Measurements from ENCODE around the gene ZNF223.

Gene ZNF223

DNA sequence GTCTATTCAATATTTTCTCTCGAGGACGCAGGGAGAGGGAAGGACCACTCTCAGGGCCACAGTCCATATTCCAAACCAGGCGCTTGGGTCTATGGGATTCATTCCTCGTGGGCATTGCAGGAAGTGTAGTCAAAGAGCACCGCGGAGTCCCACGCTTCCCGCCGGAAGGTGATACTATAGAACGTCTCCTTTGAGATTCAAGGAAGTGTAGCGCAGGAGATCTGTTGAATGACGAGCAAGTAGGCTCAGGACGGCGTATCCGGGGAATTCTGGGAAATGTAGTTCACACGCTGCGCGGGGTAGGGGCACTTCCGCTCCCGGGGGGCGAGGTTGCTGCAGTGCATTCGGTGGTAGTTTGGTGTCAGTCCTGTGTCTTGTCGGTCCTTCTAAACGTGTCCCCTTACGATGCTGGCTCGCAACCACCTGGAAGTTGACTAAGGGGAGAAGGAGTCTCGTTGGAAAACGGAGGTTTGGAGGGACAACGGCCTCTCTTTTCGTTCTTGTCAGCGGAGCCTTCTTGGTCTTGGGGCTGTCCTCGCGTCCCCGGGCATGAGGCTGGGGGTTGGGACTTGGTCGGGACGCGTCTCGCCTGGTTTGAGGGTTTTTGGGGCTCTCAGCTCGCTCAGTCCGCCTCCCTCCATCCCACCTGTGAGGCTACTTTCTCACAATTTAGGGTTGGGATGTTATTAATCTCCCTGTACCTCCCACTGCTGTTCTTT, 20.1 kb downstream of the ZNF223 start, which contains the start of gene ZNF284:
ZNF284 (plus strand) TSS at position 336 of the 719 bp plus-strand sequence. CDS start 4,231 bp downstream, outside the sequence.
- in situ Hi-C loops (cut with MboI; ENCODE audit: low sequenced_read_pairs), result no loop called here

- in situ Hi-C loops (cut with MboI; ENCODE audit: low sequenced_read_pairs), result no loop called here
Observed at GRCh38 chr19:44072543-44073401, 20.9 kb downstream of the ZNF223 start.

DNA sequence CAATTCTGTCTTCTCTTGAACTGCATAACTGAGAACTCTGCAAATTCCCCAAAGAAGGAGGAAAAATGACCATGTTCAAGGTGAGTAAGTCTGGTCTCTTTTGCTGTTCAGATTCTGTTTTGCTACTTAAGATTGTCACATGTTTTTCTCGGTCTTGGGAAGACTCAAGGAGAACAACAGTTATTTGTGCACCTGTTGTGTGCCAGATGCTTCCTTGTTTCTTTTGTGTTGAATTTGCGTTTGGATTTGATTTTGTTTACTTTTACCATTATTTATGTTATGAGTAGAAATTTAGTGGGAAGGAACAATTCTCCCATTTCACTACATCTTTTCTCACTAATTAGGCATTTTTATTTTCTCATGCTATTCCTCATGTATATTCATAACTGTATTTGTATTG, 24.5 kb downstream of the ZNF223 start:
- in situ Hi-C loops (cut with MboI; ENCODE audit: low sequenced_read_pairs), result no loop called here

GRCh38 chr19:44092108-44092507, 40.3 kb downstream of the ZNF223 start:
- in situ Hi-C loops (cut with MboI; ENCODE audit: low sequenced_read_pairs), result no loop called here

DNA sequence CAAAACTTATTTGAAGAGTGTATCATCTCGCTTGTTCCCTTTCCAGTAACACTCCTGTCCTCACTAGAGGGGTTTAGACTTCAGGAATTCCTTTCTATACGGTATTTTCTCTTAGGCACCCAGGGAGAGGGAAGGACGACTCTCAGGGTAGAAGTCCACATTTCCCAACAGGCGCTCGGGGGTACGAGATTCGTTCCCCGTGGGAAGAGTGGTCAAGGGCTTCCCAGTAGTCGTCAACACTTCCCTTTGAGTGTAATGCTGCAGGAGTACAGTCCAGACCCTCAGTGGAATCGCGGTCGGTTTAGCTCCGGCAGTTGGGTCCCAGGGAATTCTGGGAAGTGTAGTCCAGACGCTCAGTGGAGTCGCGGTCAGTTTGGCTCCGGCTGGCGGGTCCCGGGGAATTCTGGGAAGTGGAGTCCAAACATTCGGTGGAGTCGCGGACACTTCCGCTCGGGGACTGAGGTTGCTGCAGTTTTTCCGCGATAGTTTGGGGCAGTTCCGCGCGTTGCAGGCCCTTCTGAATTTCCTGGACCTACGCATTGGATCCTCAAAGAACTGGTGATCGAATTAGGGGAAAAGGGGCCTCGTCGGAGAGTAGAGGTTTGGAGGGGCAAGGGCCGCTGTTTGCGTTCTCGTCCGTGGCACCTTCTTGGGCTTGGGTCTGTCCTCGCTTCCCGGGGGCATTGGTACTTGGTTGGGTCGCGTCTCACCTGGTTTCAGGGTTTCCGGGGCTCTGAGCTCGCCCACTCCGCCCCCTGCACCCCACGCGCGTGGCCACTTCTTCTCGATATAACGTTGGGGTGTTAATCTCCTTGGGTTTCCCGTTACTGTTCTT, 42.3 kb downstream of the ZNF223 start, which contains the start of gene ZNF224:
ZNF224 (plus strand) TSS at position 431 of the 835 bp plus-strand sequence. CDS start 3,513 bp downstream, outside the sequence.
- in situ Hi-C loops (cut with MboI; ENCODE audit: low sequenced_read_pairs), result no loop called here

DNA sequence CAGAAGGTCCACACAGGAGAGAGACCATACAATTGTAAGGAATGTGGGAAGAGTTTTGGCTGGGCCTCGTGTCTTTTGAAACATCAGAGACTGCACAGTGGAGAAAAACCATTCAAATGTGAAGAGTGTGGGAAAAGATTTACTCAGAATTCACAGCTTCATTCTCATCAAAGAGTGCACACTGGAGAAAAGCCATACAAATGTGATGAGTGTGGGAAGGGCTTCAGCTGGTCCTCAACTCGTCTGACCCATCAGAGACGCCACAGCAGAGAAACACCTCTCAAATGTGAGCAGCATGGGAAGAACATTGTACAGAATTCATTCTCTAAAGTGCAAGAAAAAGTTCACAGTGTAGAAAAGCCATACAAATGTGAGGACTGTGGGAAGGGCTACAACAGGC, 55.9 kb downstream of the ZNF223 start:
- in situ Hi-C loops (cut with MboI; ENCODE audit: low sequenced_read_pairs), result no loop called here

- in situ Hi-C loops (cut with MboI; ENCODE audit: low sequenced_read_pairs), result no loop called here
Observed at GRCh38 chr19:44109458-44109857, 57.6 kb downstream of the ZNF223 start.

DNA sequence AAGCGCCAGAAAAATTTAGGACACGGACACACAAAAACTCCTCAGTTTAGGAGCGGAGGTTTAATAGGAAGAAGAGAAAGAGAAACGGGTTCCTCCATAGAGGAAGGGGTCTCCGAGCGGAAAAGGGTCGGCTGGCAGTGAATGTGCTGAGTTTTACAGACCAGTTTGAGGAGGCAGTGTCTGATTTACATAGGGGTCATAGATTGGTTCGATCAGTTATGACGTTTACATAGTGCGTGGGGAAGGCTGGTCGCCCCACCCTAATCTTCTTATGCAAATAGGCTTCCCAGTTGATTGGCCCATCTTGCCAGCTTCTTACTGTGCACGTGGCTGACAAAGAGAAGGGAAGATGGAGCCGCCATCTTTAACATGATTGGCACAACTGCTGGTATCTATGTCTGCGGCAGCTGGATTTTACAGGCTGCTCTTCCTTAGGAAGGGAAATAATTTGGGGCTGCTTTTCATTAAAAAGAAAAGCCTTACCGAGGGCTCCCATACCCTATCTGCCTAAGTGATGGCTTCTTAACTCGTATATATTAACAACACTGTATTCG, 60.2 kb downstream of the ZNF223 start:
- in situ Hi-C loops (cut with MboI; ENCODE audit: low sequenced_read_pairs), result no loop called here

- in situ Hi-C loops (cut with MboI; ENCODE audit: low sequenced_read_pairs), result no loop called here
Observed at GRCh38 chr19:44112802-44113137, 60.9 kb downstream of the ZNF223 start.

GRCh38 chr19:44113138-44113783, 61.4 kb downstream of the ZNF223 start, which contains the start of gene ZNF225:
ZNF225 (plus strand) TSS chr19:44113399; CDS start chr19:44115828, 2,429 bp downstream.
- in situ Hi-C loops (cut with MboI; ENCODE audit: low sequenced_read_pairs), result no loop called here

- in situ Hi-C loops (cut with MboI; ENCODE audit: low sequenced_read_pairs), result no loop called here
Observed at GRCh38 chr19:44113784-44114390, 62.1 kb downstream of the ZNF223 start.
